HepG2 (cell line): Measurements from ENCODE around the gene CCDC88C. TPM values are rescaled to one million over a fixed set of nuclear protein-coding genes. Genes with fewer than 3 reads are reported as not detected.

Source experiments
- ARNTL ChIP-seq: sonication (generic); formaldehyde crosslinking; IDR thresholded peaks from 2 replicates; pipeline ENCODE4 v1.4.0; 2020; ENCODE audit warnings: mild to moderate bottlenecking, missing genetic modification reagents
- ATAD3A ChIP-seq: sonication (generic); formaldehyde crosslinking; IDR thresholded peaks from 2 replicates; pipeline ENCODE4 v1.4.0; 2020; ENCODE audit warnings: missing genetic modification reagents
- CBFB ChIP-seq: sonication (generic); formaldehyde crosslinking; IDR thresholded peaks from 2 replicates; pipeline ENCODE4 v1.4.0; 2020; ENCODE audit warnings: missing genetic modification reagents
- CREBL2 ChIP-seq: sonication (generic); formaldehyde crosslinking; IDR thresholded peaks from 2 replicates; pipeline ENCODE4 v1.8.1; 2023; ENCODE audit warnings: missing genetic modification reagents, mild to moderate bottlenecking, borderline replicate concordance
- CREM ChIP-seq, 2 experiments: sonication (generic) in 1 of 2; formaldehyde crosslinking in 1 of 2; IDR thresholded peaks; 2 replicates each; pipeline versions ENCODE4 v1.4.0 to v1.6.1; 2016 to 2020; ENCODE audit warnings: antibody characterized with exemption in 1 of 2, mild to moderate bottlenecking in 1 of 2, missing genetic modification reagents in 1 of 2
- FOXA3 ChIP-seq: IDR thresholded peaks from 2 replicates; pipeline ENCODE4 v1.6.1; 2016; ENCODE audit warnings: missing genetic modification reagents, missing compliant biosample characterization
- GABPA ChIP-seq, 2 experiments: IDR thresholded peaks; 2 replicates each; pipeline ENCODE4 v1.6.1; 2011 to 2016; ENCODE audit warnings: low read depth in 2 of 2, low read length in 1 of 2, missing biosample characterization in 1 of 2, missing genetic modification characterization in 1 of 2
- KIAA2018 ChIP-seq: sonication (generic); formaldehyde crosslinking; IDR thresholded peaks from 2 replicates; pipeline ENCODE4 v1.5.0; 2020; ENCODE audit warnings: mild to moderate bottlenecking, missing genetic modification reagents, borderline replicate concordance
- MXD3 ChIP-seq: IDR thresholded peaks from 2 replicates; pipeline ENCODE4 v1.6.1; 2016; ENCODE audit warnings: mild to moderate bottlenecking, missing biosample characterization, missing genetic modification reagents
- NR2F6 ChIP-seq, 2 experiments: IDR thresholded peaks; 2 replicates each; pipeline ENCODE4 v1.6.1; 2016; ENCODE audit warnings: antibody characterized with exemption in 1 of 2, mild to moderate bottlenecking in 1 of 2
- RFX3 ChIP-seq: IDR thresholded peaks from 2 replicates; pipeline ENCODE4 v1.6.1; 2016; ENCODE audit warnings: missing biosample characterization, missing genetic modification reagents
- SRF ChIP-seq: IDR thresholded peaks from 2 replicates; pipeline ENCODE4 v1.6.1; 2011; ENCODE audit warnings: mild to moderate bottlenecking, low read depth, low read length, moderate library complexity
- USF2 ChIP-seq, 2 experiments: sonication (generic) in 1 of 2; formaldehyde crosslinking in 1 of 2; IDR thresholded peaks; 2 replicates each; pipeline versions ENCODE4 v1.5.1 to v1.6.1; 2011 to 2020; ENCODE audit warnings: borderline replicate concordance in 1 of 2, low read depth in 1 of 2, low read length in 1 of 2, mild to moderate bottlenecking in 1 of 2, missing genetic modification reagents in 1 of 2, moderate library complexity in 1 of 2
- ZNF451 ChIP-seq: sonication (generic); formaldehyde crosslinking; IDR thresholded peaks from 2 replicates; pipeline ENCODE4 v1.5.0; 2020; ENCODE audit warnings: mild to moderate bottlenecking, missing genetic modification reagents
- ZNF549 ChIP-seq: sonication (generic); formaldehyde crosslinking; IDR thresholded peaks from 2 replicates; pipeline ENCODE4 v1.5.0; 2020; ENCODE audit warnings: missing genetic modification reagents
- ZNF558 ChIP-seq: sonication (generic); formaldehyde crosslinking; IDR thresholded peaks from 2 replicates; pipeline ENCODE4 v1.9.0; 2022; ENCODE audit warnings: mild to moderate bottlenecking, missing genetic modification reagents, borderline replicate concordance
- ZNF773 ChIP-seq: sonication (generic); formaldehyde crosslinking; IDR thresholded peaks from 2 replicates; pipeline ENCODE4 v1.4.0; 2020; ENCODE audit warnings: missing genetic modification reagents, borderline replicate concordance
- ZNF776 ChIP-seq: sonication (generic); formaldehyde crosslinking; IDR thresholded peaks from 2 replicates; pipeline ENCODE4 v1.4.0; 2020; ENCODE audit warnings: mild to moderate bottlenecking, missing genetic modification reagents
- polyA plus RNA-seq, 8 experiments: library from polyadenylated mRNA; depleted of rRNA in 3 of 8; stranded (reverse) in 7 of 8; unstranded in 1 of 8; fragments of >200 nt; fragmentation: Illumina TruSeq in 4 of 8; extraction: Trizol in 4 of 8; gene quantifications; 2 replicates each; pipeline versions ENCODE4 v1.2.1 to v1.2.3, GENCODE V29; 2011 to 2016; ENCODE audit warnings: low read depth in 4 of 8, missing spikeins in 1 of 8, mixed read lengths in 1 of 8; ENCODE audit not compliant: insufficient read depth in 1 of 8
- total RNA-seq, 5 experiments: library from RNA; depleted of rRNA; stranded (reverse); fragments of >200 nt; fragmentation: Illumina TruSeq; extraction: Trizol; gene quantifications; 2 replicates each; pipeline ENCODE4 v1.2.3, GENCODE V29; 2016; ENCODE audit warnings: low read depth in 1 of 5

Gene CCDC88C
- total and polyA plus RNA-seq, 2 of the 13 experiments (the other 11 are each of a cell fraction or from before 2014, with no cell fraction given), result 3.6 to 11.7 TPM

- TF ChIP-seq USF2 (IDR thresholded peaks at IDR 0.05; ENCODE audit: low read depth, low read length), result no peak
- no peak for TF ChIP-seq USF2 (CRISPR knock-in tag; IDR thresholded peaks at IDR 0.05; ENCODE audit: borderline replicate concordance)
- TF ChIP-seq KIAA2018, result no peak
- no peak for TF ChIP-seq CREM (IDR thresholded peaks at IDR 0.05)
- TF ChIP-seq CREM (CRISPR knock-in tag; IDR thresholded peaks at IDR 0.05), result no peak
- no peak for TF ChIP-seq RFX3 (CRISPR knock-in tag)
- peak; percentile 46; the same call in 1 of the 2 replicates for TF ChIP-seq FOXA3 (CRISPR knock-in tag)
- TF ChIP-seq NR2F6 (IDR thresholded peaks at IDR 0.05), result no peak
- 0 out of 2 replicates have a peak, but pooled peaks have one; percentile 28 for TF ChIP-seq NR2F6 (CRISPR knock-in tag; IDR thresholded peaks at IDR 0.05)
- TF ChIP-seq ZNF558 (CRISPR knock-in tag), result no peak
- no peak for TF ChIP-seq ZNF773 (CRISPR knock-in tag)
- TF ChIP-seq GABPA (IDR thresholded peaks at IDR 0.05; ENCODE audit: low read depth, low read length), result no peak
- TF ChIP-seq GABPA (CRISPR knock-in tag; IDR thresholded peaks at IDR 0.05; ENCODE audit: low read depth), result no peak
- TF ChIP-seq ZNF776 (CRISPR knock-in tag), result no peak
- no peak for TF ChIP-seq ATAD3A
- no peak for TF ChIP-seq MXD3 (CRISPR knock-in tag)
- TF ChIP-seq CREBL2, result no peak
- no peak for TF ChIP-seq ARNTL (CRISPR knock-in tag)
- no peak for TF ChIP-seq CBFB (CRISPR knock-in tag)
- no peak for TF ChIP-seq ZNF549
- TF ChIP-seq SRF, result no peak
- no peak for TF ChIP-seq ZNF451 (CRISPR knock-in tag)
Observed at GRCh38 chr14:91332171-91332985, 85.2 kb downstream of the CCDC88C start (continued).
